Endothelial cell of umbilical vein (primary cell): ENCODE measurements around the gene HELQ. TPM values are rescaled to one million over a fixed set of nuclear protein-coding genes. Genes with fewer than 3 reads are reported as not detected.

Experiments
- BruUV-seq: library from RNA; stranded (reverse); fragments of 400-500 nt; replicated peaks from 2 replicates; lab custom pipeline; 2021; lab: Mats Ljungman, UMichigan
- CTCF ChIA-PET: fragments of 300-600, 350-600 bp; sonication (Branson Sonifier 250); formaldehyde crosslinking; loops from one replicate; lab custom pipeline; 2021; ENCODE audit warnings: antibody characterized with exemption, inconsistent platforms; lab: Charles Lee
- POLR2A ChIA-PET: fragments of 300-600, 350-600 bp; sonication (Branson Sonifier 250); formaldehyde crosslinking; loops from one replicate; lab custom pipeline; 2021; ENCODE audit warnings: antibody characterized with exemption, inconsistent platforms; lab: Charles Lee
- DNase-seq: peaks from one replicate; pipeline ENCODE4 v3.0.0-alpha.2; 2011; ENCODE audit warnings: low read depth, low spot score
- FAIRE-seq: peaks from 2 replicates; lab custom pipeline; 2011; peaks lifted over from hg19 to GRCh38; lab: Jason Lieb, UNC
- H2AFZ ChIP-seq: 2 replicates; pipeline ENCODE4 v1.6.0; 2012; ENCODE audit warnings: low read depth, low read length, control low read depth, inconsistent platforms
- H3K27ac ChIP-seq: 2 replicates; pipeline ENCODE4 v1.5.1; 2011; ENCODE audit warnings: low read depth, mild to moderate bottlenecking, control low read depth, low read length, moderate library complexity; ENCODE audit not compliant: insufficient read depth
- H3K27me3 ChIP-seq, 2 experiments: 2 replicates each; pipeline versions ENCODE4 v1.6.0 to v1.6.1; 2011; ENCODE audit warnings: low read length in 2 of 2, mixed read lengths in 1 of 2; ENCODE audit not compliant: control insufficient read depth in 2 of 2, insufficient read depth in 2 of 2
- H3K36me3 ChIP-seq, 2 experiments: 2 replicates in 1 of 2; 3 replicates in 1 of 2; pipeline ENCODE4 v1.5.1; 2011; ENCODE audit warnings: low read length in 2 of 2, mild to moderate bottlenecking in 1 of 2, moderate library complexity in 1 of 2; ENCODE audit not compliant: control insufficient read depth in 2 of 2, insufficient read depth in 2 of 2; ENCODE audit errors: extremely low read depth in 1 of 2
- H3K4me1 ChIP-seq: 3 replicates; pipeline ENCODE4 v1.5.1; 2011; ENCODE audit warnings: mild to moderate bottlenecking, low read length; ENCODE audit not compliant: control insufficient read depth, insufficient read depth; ENCODE audit errors: extremely low read depth
- H3K4me2 ChIP-seq: 2 replicates; pipeline ENCODE4 v1.6.1; 2011; ENCODE audit warnings: low read length, control low read depth, mixed read lengths; ENCODE audit not compliant: insufficient read depth
- H3K4me3 ChIP-seq, 3 experiments: fragments of 200-600 bp in 1 of 3; sonication (generic), shearing (Covaris generic) in 1 of 3; replicated peaks in 1 of 3; 2 replicates each; pipeline ENCODE4 v1.5.1; 2011 to 2016; ENCODE audit warnings: control low read depth in 3 of 3, low read length in 3 of 3, mild to moderate bottlenecking in 2 of 3, inconsistent platforms in 1 of 3, low read depth in 1 of 3, moderate library complexity in 1 of 3; ENCODE audit not compliant: insufficient read depth in 1 of 3
- H3K79me2 ChIP-seq: 2 replicates; pipeline ENCODE4 v1.6.0; 2012; ENCODE audit warnings: low read length, inconsistent platforms; ENCODE audit not compliant: control insufficient read depth, insufficient read depth
- H3K9ac ChIP-seq: replicated peaks from 2 replicates; pipeline ENCODE3; 2011; ENCODE audit warnings: low read length, control low read depth; ENCODE audit not compliant: insufficient read depth; ENCODE audit errors: extremely low read depth
- H3K9me1 ChIP-seq: replicated peaks from 3 replicates; pipeline ENCODE4 v1.6.0; 2011; ENCODE audit warnings: mild to moderate bottlenecking, low read length; ENCODE audit not compliant: control insufficient read depth, insufficient read depth; ENCODE audit errors: extremely low read depth
- H3K9me3 ChIP-seq: replicated peaks from 2 replicates; pipeline ENCODE4 v1.5.1; 2012; ENCODE audit warnings: low read length, inconsistent platforms; ENCODE audit not compliant: control insufficient read depth, insufficient read depth
- H4K20me1 ChIP-seq: replicated peaks from 2 replicates; pipeline ENCODE3; 2011; ENCODE audit warnings: mild to moderate bottlenecking, low read length; ENCODE audit not compliant: control insufficient read depth, insufficient read depth; ENCODE audit errors: extremely low read depth
- CTCF ChIP-seq, 2 donors: IDR thresholded peaks; 1 replicate in 1 of 2; 2 replicates in 1 of 2; pipeline ENCODE4 v1.5.1; 2011; ENCODE audit warnings: low read length in 2 of 2, mild to moderate bottlenecking in 2 of 2, moderate library complexity in 2 of 2, control low read depth in 1 of 2, inconsistent platforms in 1 of 2, low read depth in 1 of 2; ENCODE audit not compliant: insufficient read depth in 1 of 2; ENCODE audit errors: extremely low read depth in 1 of 2
- EZH2 ChIP-seq: IDR thresholded peaks from 2 replicates; pipeline ENCODE4 v1.6.1; 2012; ENCODE audit warnings: borderline replicate concordance, low read depth, mild to moderate bottlenecking, moderate library complexity, low read length, inconsistent platforms; ENCODE audit not compliant: severe bottlenecking
- FOS ChIP-seq: IDR thresholded peaks from 2 replicates; pipeline ENCODE4 v1.6.1; 2011; ENCODE audit warnings: mild to moderate bottlenecking, low read length, moderate library complexity, borderline replicate concordance; ENCODE audit not compliant: insufficient read depth
- GATA2 ChIP-seq: IDR thresholded peaks from 2 replicates; pipeline ENCODE4 v1.7.0; 2011; ENCODE audit warnings: low read depth, mild to moderate bottlenecking, moderate library complexity, mixed read lengths, low read length; ENCODE audit not compliant: insufficient read length, insufficient read depth
- JUN ChIP-seq: IDR thresholded peaks from 2 replicates; pipeline ENCODE4 v1.6.1; 2011; ENCODE audit warnings: borderline replicate concordance, low read depth; ENCODE audit not compliant: insufficient read length, insufficient read depth
- MYC ChIP-seq: IDR thresholded peaks from one replicate; pipeline ENCODE4 v1.6.1; 2011; ENCODE audit warnings: mild to moderate bottlenecking, low read depth, low read length
- POLR2A ChIP-seq: IDR thresholded peaks from 2 replicates; pipeline ENCODE4 v1.6.1; 2012; ENCODE audit warnings: low read depth, mild to moderate bottlenecking, control low read depth, low read length
- POLR2AphosphoS5 ChIP-seq: IDR thresholded peaks from 2 replicates; pipeline ENCODE4 v1.6.1; 2012; ENCODE audit warnings: low read depth, mild to moderate bottlenecking, control low read depth, low read length, moderate library complexity; ENCODE audit not compliant: insufficient read depth
- dilution Hi-C: fragments of 300-500 bp; cut with MboI; formaldehyde crosslinking; loops from one replicate; pipeline ENCODE4 v1.15.0; 2019; ENCODE audit warnings: low sequenced_read_pairs; ENCODE audit not compliant: extremely low pct_ligation_motif_present
- intact Hi-C: fragments of 100-400 bp; cut with micrococcal nuclease; formaldehyde crosslinking; loops from one replicate; pipeline ENCODE4 v1.10.0; 2022
- polyA plus RNA-seq, 4 experiments: library from polyadenylated mRNA; depleted of rRNA in 3 of 4; stranded (reverse) in 3 of 4; unstranded in 1 of 4; fragments of >200 nt; gene quantifications; 2 replicates each; pipeline versions ENCODE4 v1.2.1 to v1.2.3, GENCODE V29; 2011 to 2012; ENCODE audit warnings: missing spikeins in 1 of 4
- total RNA-seq: library from RNA; stranded (reverse); gene quantifications from 2 replicates; pipeline ENCODE4 v1.2.3, GENCODE V29; 2021
- TF ChIP-seq, protein P1 (sequence below): IDR thresholded peaks from 2 replicates; pipeline ENCODE4 v1.6.1; 2011; ENCODE audit not compliant: insufficient read depth, insufficient read length

HELQ gene
- total and polyA plus RNA-seq, 2 donors (not counting 3 experiments of a cell fraction or from before 2014, with no cell fraction given): 8.7 to 11.1 TPM

- ChIA-PET CTCF (interaction anchor here (1.2 to 1.3 kb wide), 2 partner anchors 13 to 38 kb away, joined by 3 read pairs; no protein-coding TSS in a partner anchor), POLR2A (interaction anchor here (0.7 kb wide), 1 partner anchor 10 kb away, joined by 3 read pairs; no protein-coding TSS in a partner anchor)
- H3K27ac ChIP-seq: no peak overlapping the region
- DNase-seq (no peak), FAIRE-seq (no peak)
- no peaks in the 10 kb centered on the region for H3K9me3 ChIP-seq
- no peaks in the 10 kb centered on the region for H3K79me2 ChIP-seq
- H3K9me1 ChIP-seq: no peaks in the 10 kb centered on the region
- BruUV-seq: no TSS peak
- peaks cover 4% of the 10 kb centered on the region for H3K4me1 ChIP-seq
- H3K4me2 ChIP-seq: no peak overlapping the region
- intact Hi-C loops: no loop called here
- no peak overlapping the region for H3K4me3 ChIP-seq
- H3K9ac ChIP-seq: no peak overlapping the region
- no peaks in the 10 kb centered on the region for H3K27me3 ChIP-seq
- peaks cover 0 to 2% of the 10 kb centered on the region in 2 experiments for H3K36me3 ChIP-seq
- dilution Hi-C loops: no loop called here
- TF ChIP-seq POLR2A (no peak), CTCF (IDR thresholded peaks at IDR 0.05; ENCODE audit: extremely low read depth in 1 of 2, insufficient read depth in 1 of 2, low read depth in 1 of 2, low read length in 2 of 2) (no peak), MYC (no peak), JUN (no peak), POLR2AphosphoS5 (no peak), EZH2 (no peak), GATA2 (no peak), FOS (no peak)
- TF ChIP-seq, protein P1, sequence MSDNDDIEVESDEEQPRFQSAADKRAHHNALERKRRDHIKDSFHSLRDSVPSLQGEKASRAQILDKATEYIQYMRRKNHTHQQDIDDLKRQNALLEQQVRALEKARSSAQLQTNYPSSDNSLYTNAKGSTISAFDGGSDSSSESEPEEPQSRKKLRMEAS: no peak
- H2AFZ ChIP-seq: no peak overlapping the region
- no peaks in the 10 kb centered on the region for H4K20me1 ChIP-seq
These were observed 38.1 kb downstream of the HELQ start for GRCh38 chr4:83417566-83417965.
